ENCODE measurements around the gene GIPC2. TPM values are rescaled to one million over a fixed set of nuclear protein-coding genes. Genes with fewer than 3 reads are reported as not detected.

GIPC2 gene
- total and polyA plus RNA-seq, 9 donors, result 1.8 to 5.7 (median 3.0) TPM

GRCh38 chr1:78121710-78122109, 75.9 kb downstream of the GIPC2 start:
- no peak for DNase-seq
- Histone ChIP-seq H3K4me1 (ENCODE audit: insufficient read depth) (no peaks in the 10 kb centered on the region), H3K36me3 (no peaks in the 10 kb centered on the region), H3K27me3 (no peaks in the 10 kb centered on the region), H3K27ac (no peak overlapping the region), H3K4me3 (no peak overlapping the region), H3K9me3 (no peaks in the 10 kb centered on the region)
- WGBS, 3 donors, result 65 to 84% (median 83%) methylated on average over 2 of the region's 2 CpGs
- TF ChIP-seq, protein P1, sequence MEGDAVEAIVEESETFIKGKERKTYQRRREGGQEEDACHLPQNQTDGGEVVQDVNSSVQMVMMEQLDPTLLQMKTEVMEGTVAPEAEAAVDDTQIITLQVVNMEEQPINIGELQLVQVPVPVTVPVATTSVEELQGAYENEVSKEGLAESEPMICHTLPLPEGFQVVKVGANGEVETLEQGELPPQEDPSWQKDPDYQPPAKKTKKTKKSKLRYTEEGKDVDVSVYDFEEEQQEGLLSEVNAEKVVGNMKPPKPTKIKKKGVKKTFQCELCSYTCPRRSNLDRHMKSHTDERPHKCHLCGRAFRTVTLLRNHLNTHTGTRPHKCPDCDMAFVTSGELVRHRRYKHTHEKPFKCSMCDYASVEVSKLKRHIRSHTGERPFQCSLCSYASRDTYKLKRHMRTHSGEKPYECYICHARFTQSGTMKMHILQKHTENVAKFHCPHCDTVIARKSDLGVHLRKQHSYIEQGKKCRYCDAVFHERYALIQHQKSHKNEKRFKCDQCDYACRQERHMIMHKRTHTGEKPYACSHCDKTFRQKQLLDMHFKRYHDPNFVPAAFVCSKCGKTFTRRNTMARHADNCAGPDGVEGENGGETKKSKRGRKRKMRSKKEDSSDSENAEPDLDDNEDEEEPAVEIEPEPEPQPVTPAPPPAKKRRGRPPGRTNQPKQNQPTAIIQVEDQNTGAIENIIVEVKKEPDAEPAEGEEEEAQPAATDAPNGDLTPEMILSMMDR (IDR thresholded peaks at IDR 0.05), result no peak
- TF ChIP-seq EP300 (IDR thresholded peaks at IDR 0.05) (no peak), POLR2A (IDR thresholded peaks at IDR 0.05) (no peak)
- intact Hi-C loops (cut with DNase I), result no loop called here

DNA sequence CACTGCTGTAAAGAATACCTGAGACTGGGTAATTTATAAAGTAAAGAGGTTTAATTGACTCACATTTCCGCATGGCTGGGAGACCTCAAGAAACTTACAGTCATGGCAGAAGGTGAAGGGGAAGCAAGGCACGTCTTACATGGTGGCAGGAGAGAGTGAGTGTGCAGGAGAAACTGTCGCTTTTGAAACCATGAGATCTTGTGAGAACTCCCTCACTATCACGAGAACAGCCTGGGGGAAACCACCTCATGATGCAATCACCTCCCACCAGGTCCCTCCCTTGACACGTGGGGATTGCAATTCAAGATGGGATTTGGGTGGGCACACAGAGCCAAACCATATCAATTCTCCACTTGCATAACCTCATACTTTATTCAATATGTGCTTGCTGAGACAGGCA, 76.6 kb downstream of the GIPC2 start:
- no peak overlapping the region for H3K27ac ChIP-seq
- WGBS, 3 donors, result 64 to 74% (median 71%) methylated on average over 5 of the region's 5 CpGs
- no peak for DNase-seq
- no peaks in the 10 kb centered on the region for H3K9me3 ChIP-seq
- intact Hi-C loops (cut with DNase I), result no loop called here
- no peaks in the 10 kb centered on the region for H3K4me1 ChIP-seq (ENCODE audit: insufficient read depth)
- TF ChIP-seq POLR2A (IDR thresholded peaks at IDR 0.05), result no peak
- TF ChIP-seq, protein P1 (IDR thresholded peaks at IDR 0.05), result no peak
- no peaks in the 10 kb centered on the region for H3K36me3 ChIP-seq
- H3K27me3 ChIP-seq, result no peaks in the 10 kb centered on the region
- H3K4me3 ChIP-seq, result no peak overlapping the region

DNA sequence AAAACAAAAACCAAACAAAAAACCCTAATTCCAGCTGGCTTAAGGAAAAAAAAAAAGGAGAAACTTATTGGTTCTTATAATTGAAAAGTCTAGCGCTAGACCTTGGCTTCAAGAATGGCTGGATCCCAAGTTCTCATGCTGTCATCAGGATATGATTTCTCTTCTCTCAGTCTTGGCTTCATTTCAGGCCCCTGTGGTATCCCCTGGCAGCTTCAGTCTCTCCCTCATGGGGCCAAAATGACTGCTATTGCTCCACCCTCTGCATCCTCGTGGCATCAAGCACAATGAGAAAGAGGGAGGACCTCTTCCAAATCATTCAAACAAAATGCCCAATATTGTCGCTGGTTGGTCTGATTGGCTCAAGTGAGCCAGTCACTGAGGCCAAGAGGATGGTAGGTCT, 80.7 kb downstream of the GIPC2 start:
- intact Hi-C loops (cut with DNase I), result no loop called here
- Histone ChIP-seq H3K9me3 (no peaks in the 10 kb centered on the region), H3K36me3 (no peaks in the 10 kb centered on the region), H3K27me3 (no peaks in the 10 kb centered on the region), H3K4me1 (ENCODE audit: insufficient read depth) (no peaks in the 10 kb centered on the region), H3K4me3 (no peak overlapping the region), H3K27ac (no peak overlapping the region)
- TF ChIP-seq EP300 (IDR thresholded peaks at IDR 0.05), result no peak
- no peak for TF ChIP-seq POLR2A (IDR thresholded peaks at IDR 0.05)
- TF ChIP-seq, protein P1 (IDR thresholded peaks at IDR 0.05), result no peak
- no peak for DNase-seq
- WGBS, 3 donors, result 87 to 92% (median 87%) methylated on average over 3 of the region's 3 CpGs

- 68 to 77% (median 74%) methylated on average over 3 of the region's 3 CpGs for WGBS, 3 donors
- no peak for DNase-seq
- intact Hi-C loops (cut with DNase I), result loop anchor here in 1 of 4 donors (10.0 kb wide), 1 partner anchor 472 kb away; no protein-coding TSS in a partner anchor
Observed at GRCh38 chr1:78132174-78132947, 86.6 kb downstream of the GIPC2 start.

More at GRCh38 chr1:78132174-78132947, 86.6 kb downstream of the GIPC2 start:
- Histone ChIP-seq H3K4me1 (ENCODE audit: insufficient read depth) (no peaks in the 10 kb centered on the region), H3K4me3 (no peak overlapping the region), H3K36me3 (no peaks in the 10 kb centered on the region), H3K27ac (no peak overlapping the region), H3K9me3 (no peaks in the 10 kb centered on the region), H3K27me3 (no peaks in the 10 kb centered on the region)
- TF ChIP-seq EP300 (IDR thresholded peaks at IDR 0.05) (no peak), POLR2A (IDR thresholded peaks at IDR 0.05) (no peak)
- TF ChIP-seq, protein P1 (IDR thresholded peaks at IDR 0.05), result no peak
